GM18498 (cell line): ENCODE results near the gene ARHGAP20.
"Not testable (repeated sequence)": the region's sequence is repeated elsewhere in the genome, so short reads cannot be mapped to it uniquely, and the experiment has no call there.

Experiments
- ATAC-seq: cut with Tn5 transposase; IDR thresholded peaks from one replicate; pipeline ENCODE4 v1.9.1; 2021; ENCODE audit warnings: mild to moderate bottlenecking, moderate library complexity; ENCODE audit not compliant: unreplicated experiment

Gene ARHGAP20

GRCh38 chr11:110716361-110716760, 4.1 kb upstream of the ARHGAP20 start:
- no peak for ATAC-seq

GRCh38 chr11:110715541-110715940, 3.3 kb upstream of the ARHGAP20 start:
- ATAC-seq = no peak

GRCh38 chr11:110713449-110713776, 1.2 kb upstream of the ARHGAP20 start:
- ATAC-seq = no peak

- ATAC-seq = peak; percentile 28
Observed at GRCh38 chr11:110712659-110713448, 617 bp upstream of the ARHGAP20 start.

- peak; percentile 8 for ATAC-seq
Observed at GRCh38 chr11:110711448-110711775, 825 bp downstream of the ARHGAP20 start.

GRCh38 chr11:110710628-110711381, 1.4 kb downstream of the ARHGAP20 start:
- ATAC-seq = no peak

GRCh38 chr11:110704210-110704864, 7.9 kb downstream of the ARHGAP20 start:
- no peak for ATAC-seq

- no peak for ATAC-seq
Observed at GRCh38 chr11:110691926-110692325, 20.3 kb downstream of the ARHGAP20 start.

GRCh38 chr11:110689306-110689705, 22.9 kb downstream of the ARHGAP20 start:
- no peak for ATAC-seq

GRCh38 chr11:110679323-110679975, 32.8 kb downstream of the ARHGAP20 start:
- ATAC-seq = no peak

GRCh38 chr11:110675548-110675947, 36.7 kb downstream of the ARHGAP20 start:
- no peak for ATAC-seq

- no peak for ATAC-seq
Observed at GRCh38 chr11:110665689-110666465, 46.4 kb downstream of the ARHGAP20 start.

GRCh38 chr11:110655967-110656366, 56.3 kb downstream of the ARHGAP20 start:
- no peak for ATAC-seq

- ATAC-seq = no peak
Observed at GRCh38 chr11:110654456-110654855, 57.8 kb downstream of the ARHGAP20 start.

GRCh38 chr11:110645253-110645652, 67.0 kb downstream of the ARHGAP20 start:
- ATAC-seq = no peak

GRCh38 chr11:110634370-110634769, 77.9 kb downstream of the ARHGAP20 start:
- no peak for ATAC-seq

- no peak for ATAC-seq
Observed at GRCh38 chr11:110631551-110631950, 80.7 kb downstream of the ARHGAP20 start.

GRCh38 chr11:110629594-110629993, 82.6 kb downstream of the ARHGAP20 start:
- no peak for ATAC-seq

- no peak for ATAC-seq
Observed at GRCh38 chr11:110621826-110622225, 90.4 kb downstream of the ARHGAP20 start.

GRCh38 chr11:110619366-110619765, 92.9 kb downstream of the ARHGAP20 start:
- not testable (repeated sequence) for ATAC-seq

- no peak for ATAC-seq
Observed at GRCh38 chr11:110614031-110614430, 98.2 kb downstream of the ARHGAP20 start.
